ENCODE measurements around the gene SSX2IP. TPM values are rescaled to one million over a fixed set of nuclear protein-coding genes. Genes with fewer than 3 reads are reported as not detected.

The SSX2IP gene
- total and polyA plus RNA-seq, 7 donors = 2.4 to 57.6 (median 24.7) TPM

DNA sequence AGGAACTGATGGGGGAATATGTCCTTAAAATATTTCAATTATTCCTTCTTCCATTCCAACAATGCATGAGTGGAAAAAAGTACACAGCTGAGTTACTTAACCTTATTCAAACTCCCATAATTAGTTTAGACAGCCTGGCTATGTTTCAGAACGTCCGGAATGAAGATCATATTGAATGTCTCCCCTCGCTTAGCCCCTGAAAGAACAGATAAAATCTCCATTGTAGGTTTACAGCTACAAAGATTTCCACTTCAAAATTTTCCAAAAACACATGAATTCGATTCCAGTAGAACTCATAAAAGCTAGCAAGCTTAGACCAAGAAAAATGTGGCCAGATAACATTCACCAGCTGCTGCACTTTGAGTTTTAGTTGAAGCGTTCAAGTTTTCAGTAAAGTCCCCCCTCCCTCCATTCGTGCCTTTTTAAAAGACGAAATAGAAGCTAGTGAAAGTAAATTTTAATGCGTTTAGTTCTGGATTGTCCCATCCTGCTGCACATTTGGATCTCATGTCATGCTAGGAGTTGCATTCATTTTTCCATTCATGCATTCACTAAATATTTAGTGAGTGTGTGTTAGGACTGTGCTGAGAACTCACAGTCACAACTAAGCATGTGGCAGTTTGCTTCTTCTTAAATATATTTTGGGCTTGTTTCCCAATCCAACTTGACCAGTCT is 29.4 kb upstream of the SSX2IP start:
- H3K27ac ChIP-seq = peak overlapping the region; percentile 63 to 83 (median 77)
- intact Hi-C loops (cut with DNase I) = no loop called here
- H3K36me3 ChIP-seq = no peaks in the 10 kb centered on the region
- H3K9me3 ChIP-seq = no peaks in the 10 kb centered on the region
- WGBS, 2 donors = 31 to 63% methylated on average over 8 of the region's 8 CpGs
- no peak for DNase-seq
- TF ChIP-seq, protein P1, sequence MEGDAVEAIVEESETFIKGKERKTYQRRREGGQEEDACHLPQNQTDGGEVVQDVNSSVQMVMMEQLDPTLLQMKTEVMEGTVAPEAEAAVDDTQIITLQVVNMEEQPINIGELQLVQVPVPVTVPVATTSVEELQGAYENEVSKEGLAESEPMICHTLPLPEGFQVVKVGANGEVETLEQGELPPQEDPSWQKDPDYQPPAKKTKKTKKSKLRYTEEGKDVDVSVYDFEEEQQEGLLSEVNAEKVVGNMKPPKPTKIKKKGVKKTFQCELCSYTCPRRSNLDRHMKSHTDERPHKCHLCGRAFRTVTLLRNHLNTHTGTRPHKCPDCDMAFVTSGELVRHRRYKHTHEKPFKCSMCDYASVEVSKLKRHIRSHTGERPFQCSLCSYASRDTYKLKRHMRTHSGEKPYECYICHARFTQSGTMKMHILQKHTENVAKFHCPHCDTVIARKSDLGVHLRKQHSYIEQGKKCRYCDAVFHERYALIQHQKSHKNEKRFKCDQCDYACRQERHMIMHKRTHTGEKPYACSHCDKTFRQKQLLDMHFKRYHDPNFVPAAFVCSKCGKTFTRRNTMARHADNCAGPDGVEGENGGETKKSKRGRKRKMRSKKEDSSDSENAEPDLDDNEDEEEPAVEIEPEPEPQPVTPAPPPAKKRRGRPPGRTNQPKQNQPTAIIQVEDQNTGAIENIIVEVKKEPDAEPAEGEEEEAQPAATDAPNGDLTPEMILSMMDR (IDR thresholded peaks at IDR 0.05) = no peak
- no peak for TF ChIP-seq POLR2A (IDR thresholded peaks at IDR 0.05)
- TF ChIP-seq EP300 (IDR thresholded peaks at IDR 0.05) = no peak
- TF ChIP-seq POLR2AphosphoS5 (IDR thresholded peaks at IDR 0.05) = peak in 2 of 4 donors; percentile 24 to 60
- peaks cover 0 to 47% (median 32%) of the 10 kb centered on the region in 4 donors for H3K4me1 ChIP-seq
- peak overlapping the region in 2 of 4 donors; percentile 7 to 20 for H3K4me3 ChIP-seq
- no peaks in the 10 kb centered on the region for H3K27me3 ChIP-seq

DNA sequence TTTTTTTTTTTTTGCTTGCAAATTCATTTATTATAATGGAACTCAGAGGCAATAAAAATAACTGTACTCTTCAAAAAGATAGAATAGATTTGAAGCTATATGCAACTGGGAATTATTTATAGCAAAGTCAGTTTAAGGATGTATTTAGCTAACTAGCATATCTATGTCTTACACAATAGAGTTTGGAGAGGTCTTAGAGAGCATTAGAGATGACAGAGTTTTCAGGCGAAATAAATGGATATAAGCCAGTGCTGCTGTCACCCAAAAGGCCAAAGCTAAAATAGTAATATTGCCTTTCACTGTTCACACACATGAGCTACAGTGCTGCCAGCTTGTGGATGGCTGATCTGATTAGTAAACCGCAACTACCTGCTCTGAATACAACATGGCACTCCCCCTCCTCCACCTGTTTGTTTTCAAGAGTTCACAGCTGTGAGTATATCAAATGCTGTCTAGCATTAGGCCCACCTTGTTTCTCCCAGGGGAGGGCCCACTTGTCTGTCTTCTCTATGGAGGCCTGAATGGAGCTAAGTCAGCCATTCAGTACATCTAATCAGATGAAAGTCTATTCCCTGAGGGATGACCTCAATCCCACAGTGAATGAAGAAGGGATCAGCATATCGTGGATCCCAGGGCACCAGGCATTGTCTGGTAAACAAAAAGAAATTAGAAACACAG is 25.2 kb upstream of the SSX2IP start:
- 80 to 86% methylated on average over 3 of the region's 3 CpGs for WGBS, 2 donors
- Histone ChIP-seq H3K4me3 (no peak overlapping the region), H3K27me3 (no peaks in the 10 kb centered on the region), H3K4me1 (peaks cover 0 to 55% (median 26%) of the 10 kb centered on the region in 4 donors), H3K36me3 (no peaks in the 10 kb centered on the region), H3K9me3 (no peaks in the 10 kb centered on the region), H3K27ac (peak overlapping the region in 2 of 4 donors; percentile 5 to 19)
- intact Hi-C loops (cut with DNase I) = no loop called here
- no peak for TF ChIP-seq EP300 (IDR thresholded peaks at IDR 0.05)
- no peak for TF ChIP-seq POLR2A (IDR thresholded peaks at IDR 0.05)
- TF ChIP-seq, protein P1 (IDR thresholded peaks at IDR 0.05) = no peak
- TF ChIP-seq POLR2AphosphoS5 (IDR thresholded peaks at IDR 0.05) = no peak
- no peak for DNase-seq

DNA sequence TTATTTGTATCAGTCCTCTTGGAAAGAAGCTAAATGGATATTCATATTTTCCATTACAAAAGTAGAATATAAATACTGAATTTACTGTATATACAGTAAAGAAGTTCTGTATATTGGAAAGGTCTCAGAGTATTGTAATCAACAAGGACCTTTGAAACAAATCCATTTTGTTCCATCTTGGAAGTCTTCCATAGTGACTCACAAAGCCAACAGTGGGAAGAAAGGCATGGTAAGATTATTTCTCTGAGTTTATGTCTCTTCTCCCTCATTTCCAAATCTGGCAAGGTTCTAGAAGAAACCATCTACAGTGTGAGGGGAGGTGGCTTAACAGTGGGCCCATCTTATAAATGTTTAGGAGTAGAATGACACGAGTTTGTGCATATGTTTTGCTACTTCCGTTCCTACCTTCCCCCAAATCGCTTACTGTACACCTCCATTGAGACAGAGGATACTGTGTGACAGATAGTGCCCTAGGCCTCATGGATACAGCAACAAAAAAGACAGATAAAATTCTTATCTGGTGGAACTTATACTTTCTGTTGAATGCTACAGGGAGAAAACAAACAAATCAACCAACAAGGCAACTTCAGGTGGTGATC is 22.1 kb upstream of the SSX2IP start:
- Histone ChIP-seq H3K27me3 (no peaks in the 10 kb centered on the region), H3K36me3 (no peaks in the 10 kb centered on the region), H3K9me3 (no peaks in the 10 kb centered on the region), H3K4me3 (no peak overlapping the region), H3K27ac (peak overlapping the region in 1 of 4 donors; percentile 50), H3K4me1 (peaks cover 0 to 34% (median 11%) of the 10 kb centered on the region in 4 donors)
- DNase-seq = no peak
- TF ChIP-seq, protein P1 (IDR thresholded peaks at IDR 0.05) = no peak
- TF ChIP-seq POLR2A (IDR thresholded peaks at IDR 0.05) (no peak), EP300 (IDR thresholded peaks at IDR 0.05) (no peak), POLR2AphosphoS5 (IDR thresholded peaks at IDR 0.05) (no peak)
- intact Hi-C loops (cut with DNase I) = no loop called here
- 88 to 91% methylated on average over 3 of the region's 3 CpGs for WGBS, 2 donors

DNA sequence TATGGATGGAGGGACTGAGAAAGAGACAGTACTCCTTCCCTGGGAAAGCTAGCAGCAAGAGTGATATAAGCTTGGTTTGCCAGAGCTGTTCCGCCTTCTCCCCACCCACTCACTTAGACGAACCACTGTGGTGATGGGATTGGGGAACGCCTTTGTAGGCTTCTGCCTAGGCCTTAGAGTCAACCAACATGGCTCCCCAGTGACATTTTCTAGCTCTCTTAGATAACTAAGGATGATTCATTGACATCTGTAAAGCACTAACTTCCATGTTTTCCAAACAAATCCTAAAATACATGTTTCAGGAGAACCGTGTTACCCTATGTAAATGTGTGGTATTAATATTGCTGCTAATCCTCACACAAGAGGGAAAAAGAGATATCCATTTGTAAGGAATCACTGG is 21.6 kb upstream of the SSX2IP start:
- Histone ChIP-seq H3K9me3 (no peaks in the 10 kb centered on the region), H3K4me1 (peaks cover 0 to 34% (median 11%) of the 10 kb centered on the region in 4 donors), H3K36me3 (no peaks in the 10 kb centered on the region), H3K4me3 (no peak overlapping the region), H3K27ac (peak overlapping the region in 1 of 4 donors; percentile 50), H3K27me3 (no peaks in the 10 kb centered on the region)
- whole genome bisulfite sequencing, 2 donors = 79 to 91% methylated on average over 4 of the region's 4 CpGs
- TF ChIP-seq POLR2A (IDR thresholded peaks at IDR 0.05) = no peak
- TF ChIP-seq, protein P1 (IDR thresholded peaks at IDR 0.05) = no peak
- TF ChIP-seq POLR2AphosphoS5 (IDR thresholded peaks at IDR 0.05) = no peak
- intact Hi-C loops (cut with DNase I) = no loop called here
- no peak for DNase-seq
